Measurements from ENCODE around the gene MRS2. TPM values are rescaled to one million over a fixed set of nuclear protein-coding genes. Genes with fewer than 3 reads are reported as not detected.
"Not testable (repeated sequence)": the region's sequence is repeated elsewhere in the genome, so short reads cannot be mapped to it uniquely, and the experiment has no call there.

The MRS2 gene
- total and polyA plus RNA-seq, 8 donors: 27.3 to 33.2 (median 31.7) TPM

DNA sequence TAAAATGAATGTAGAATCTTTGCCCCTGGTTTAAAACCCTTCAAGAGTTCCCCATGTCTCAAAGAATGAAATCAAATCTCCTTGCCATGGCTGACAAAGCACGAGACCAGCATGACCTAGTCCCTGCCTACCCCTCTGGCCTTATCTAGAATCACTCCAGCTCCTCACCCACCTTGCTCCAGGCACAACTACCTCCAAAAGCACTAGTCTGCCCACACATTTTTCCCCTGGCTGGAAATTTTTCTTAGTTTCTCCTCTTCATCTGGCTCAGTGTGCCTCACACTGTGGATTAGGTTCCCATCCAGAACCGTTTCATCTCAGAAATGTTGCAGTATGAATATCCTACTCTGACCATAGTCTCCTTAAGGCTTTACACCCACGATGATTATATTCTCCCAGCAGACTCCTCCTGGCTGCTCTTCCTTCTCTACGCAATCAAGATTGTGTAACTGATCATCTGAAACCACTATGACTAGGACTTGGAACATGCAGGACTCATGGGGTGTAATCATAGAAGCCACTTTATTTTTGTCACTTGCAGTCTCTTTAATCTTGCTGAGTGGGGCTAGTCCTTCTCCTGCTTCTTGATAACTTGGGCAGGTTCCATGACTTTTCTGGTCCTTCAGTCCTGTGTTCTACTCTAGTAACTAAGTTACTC lies 7.8 kb upstream of the MRS2 start:
- H3K36me3 ChIP-seq: no peaks in the 10 kb centered on the region
- peaks cover 0 to 14% of the 10 kb centered on the region in 2 donors for H3K27me3 ChIP-seq
- no peak overlapping the region for H3K4me3 ChIP-seq
- no peaks in the 10 kb centered on the region for H3K9me3 ChIP-seq
- no peak overlapping the region for H3K27ac ChIP-seq
- intact Hi-C loops (cut with DNase I): no loop called here
- H3K4me1 ChIP-seq: no peaks in the 10 kb centered on the region
- DNase-seq (no peak), ATAC-seq (peak; percentile 74)
- TF ChIP-seq, protein P1, sequence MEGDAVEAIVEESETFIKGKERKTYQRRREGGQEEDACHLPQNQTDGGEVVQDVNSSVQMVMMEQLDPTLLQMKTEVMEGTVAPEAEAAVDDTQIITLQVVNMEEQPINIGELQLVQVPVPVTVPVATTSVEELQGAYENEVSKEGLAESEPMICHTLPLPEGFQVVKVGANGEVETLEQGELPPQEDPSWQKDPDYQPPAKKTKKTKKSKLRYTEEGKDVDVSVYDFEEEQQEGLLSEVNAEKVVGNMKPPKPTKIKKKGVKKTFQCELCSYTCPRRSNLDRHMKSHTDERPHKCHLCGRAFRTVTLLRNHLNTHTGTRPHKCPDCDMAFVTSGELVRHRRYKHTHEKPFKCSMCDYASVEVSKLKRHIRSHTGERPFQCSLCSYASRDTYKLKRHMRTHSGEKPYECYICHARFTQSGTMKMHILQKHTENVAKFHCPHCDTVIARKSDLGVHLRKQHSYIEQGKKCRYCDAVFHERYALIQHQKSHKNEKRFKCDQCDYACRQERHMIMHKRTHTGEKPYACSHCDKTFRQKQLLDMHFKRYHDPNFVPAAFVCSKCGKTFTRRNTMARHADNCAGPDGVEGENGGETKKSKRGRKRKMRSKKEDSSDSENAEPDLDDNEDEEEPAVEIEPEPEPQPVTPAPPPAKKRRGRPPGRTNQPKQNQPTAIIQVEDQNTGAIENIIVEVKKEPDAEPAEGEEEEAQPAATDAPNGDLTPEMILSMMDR (IDR thresholded peaks at IDR 0.05): no peak

DNA sequence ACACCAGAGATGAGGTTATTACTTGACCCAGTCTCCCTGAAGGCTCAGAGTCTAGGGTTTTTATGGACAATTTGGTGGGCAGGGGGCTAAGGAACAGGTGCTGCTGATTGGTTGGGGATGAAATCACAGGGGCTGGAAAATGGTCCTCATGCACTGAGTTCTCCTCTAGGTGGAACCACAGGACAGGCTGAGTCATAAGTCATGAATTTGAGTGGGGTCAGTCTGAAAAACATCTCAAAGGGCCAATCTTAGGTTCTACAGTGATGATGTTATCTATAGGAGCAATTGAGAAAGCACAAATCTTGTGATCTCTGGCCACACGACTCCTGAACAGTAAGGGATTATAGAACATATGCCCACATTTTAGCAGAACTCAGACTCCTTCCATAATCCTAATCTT lies 5.9 kb upstream of the MRS2 start:
- no peaks in the 10 kb centered on the region for H3K9me3 ChIP-seq
- no peak overlapping the region for H3K4me3 ChIP-seq
- no peak for ATAC-seq
- intact Hi-C loops (cut with DNase I): no loop called here
- no peak overlapping the region for H3K27ac ChIP-seq
- no peak for DNase-seq
- H3K36me3 ChIP-seq: no peaks in the 10 kb centered on the region
- TF ChIP-seq, protein P1 (IDR thresholded peaks at IDR 0.05): no peak
- H3K4me1 ChIP-seq: no peaks in the 10 kb centered on the region
- peaks cover 0 to 24% of the 10 kb centered on the region in 2 donors for H3K27me3 ChIP-seq

DNA sequence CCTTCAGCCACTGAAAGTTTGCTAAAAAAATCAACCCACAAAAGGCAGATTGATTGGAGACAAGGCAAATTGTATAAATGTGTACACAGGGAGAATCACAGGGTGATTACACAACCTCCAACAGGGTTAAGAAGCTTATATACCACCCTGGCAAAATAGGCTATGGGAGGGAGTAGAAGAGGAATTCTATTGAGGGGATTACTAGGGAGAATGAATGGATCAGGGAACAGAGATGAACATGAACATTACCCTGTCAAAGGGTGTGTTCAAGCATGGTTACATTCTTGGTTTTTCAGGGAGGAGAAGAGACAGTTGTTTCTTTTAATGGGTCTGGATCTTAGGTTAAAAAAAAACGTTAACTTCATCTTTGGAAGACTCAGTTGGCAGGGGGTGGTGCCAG lies 5.1 kb upstream of the MRS2 start:
- intact Hi-C loops (cut with DNase I): no loop called here
- peaks cover 0 to 7% of the 10 kb centered on the region in 2 donors for H3K4me1 ChIP-seq
- H3K9me3 ChIP-seq: no peaks in the 10 kb centered on the region
- peaks cover 0 to 24% of the 10 kb centered on the region in 2 donors for H3K27me3 ChIP-seq
- H3K27ac ChIP-seq: no peak overlapping the region
- H3K36me3 ChIP-seq: no peaks in the 10 kb centered on the region
- H3K4me3 ChIP-seq: no peak overlapping the region
- ATAC-seq (no peak), DNase-seq (no peak)
- TF ChIP-seq, protein P1 (IDR thresholded peaks at IDR 0.05): no peak

DNA sequence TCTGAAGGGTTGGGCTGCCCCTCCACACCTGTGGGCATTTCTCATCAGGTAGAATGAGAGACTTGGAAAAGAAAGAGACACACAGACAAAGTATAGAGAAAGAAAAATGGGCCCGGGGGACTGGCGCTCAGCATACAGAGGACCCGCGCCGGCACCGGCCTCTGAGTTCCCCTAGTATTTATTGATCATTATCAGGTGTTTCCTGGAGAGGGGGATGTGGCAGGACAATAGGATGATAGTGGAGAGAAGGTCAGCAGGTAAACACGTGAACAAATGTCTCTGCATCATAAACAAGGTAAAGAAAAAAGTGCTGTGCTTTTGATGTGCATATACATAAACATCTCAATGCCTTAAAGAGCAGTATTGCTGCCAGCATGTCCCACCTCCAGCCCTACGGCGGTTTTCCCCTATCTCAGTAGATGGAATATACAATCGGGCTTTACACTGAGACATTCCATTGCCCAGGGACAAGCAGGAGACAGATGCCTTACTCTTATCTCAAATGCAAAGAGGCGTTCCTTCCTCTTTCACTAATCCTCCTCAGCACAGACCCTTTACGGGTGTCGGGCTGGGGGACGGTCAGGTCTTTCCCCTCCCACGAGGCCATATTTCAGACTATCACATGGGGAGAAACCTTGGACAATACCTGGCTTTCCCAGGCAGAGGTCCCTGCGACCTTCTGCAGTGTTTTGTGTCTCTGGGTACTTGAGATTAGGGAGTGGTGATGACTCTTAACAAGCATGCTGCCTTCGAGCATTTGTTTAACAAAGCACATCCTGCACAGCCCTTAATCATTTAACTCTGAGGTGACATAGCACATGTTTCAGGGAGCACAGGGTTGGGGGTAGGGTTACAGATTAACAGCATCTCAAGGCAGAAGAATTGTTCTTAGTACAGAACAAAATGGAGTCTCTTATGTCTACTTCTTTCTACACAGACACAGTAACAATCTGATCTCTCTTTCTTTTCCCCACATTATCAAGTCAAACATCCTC lies 2.4 kb upstream of the MRS2 start:
- intact Hi-C loops (cut with DNase I); H3K36me3 ChIP-seq; H3K4me3 ChIP-seq; ATAC-seq; H3K27ac ChIP-seq; DNase-seq; H3K9me3 ChIP-seq: not testable (repeated sequence)
- peaks cover 0 to 20% of the 10 kb centered on the region in 2 donors for H3K4me1 ChIP-seq
- H3K27me3 ChIP-seq: peaks cover 0 to 24% of the 10 kb centered on the region in 2 donors

DNA sequence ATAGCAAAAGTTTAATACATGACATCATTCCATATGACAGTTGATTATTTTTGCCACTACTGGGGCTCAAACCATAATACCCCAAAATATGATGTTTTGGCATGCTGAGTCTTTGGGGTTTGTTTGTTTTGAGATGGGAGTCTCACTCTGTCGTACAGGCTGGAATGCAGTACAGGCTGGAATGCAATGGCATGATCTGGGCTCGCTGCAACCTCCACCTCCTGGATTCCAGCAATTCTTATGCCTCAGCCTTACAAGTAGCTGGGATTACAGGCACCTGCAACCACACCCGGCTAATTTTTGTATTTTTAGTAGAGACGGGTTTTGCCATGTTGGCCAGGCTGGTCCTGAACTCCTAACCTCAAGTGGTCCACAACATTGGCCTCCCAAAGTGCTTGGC lies 1.3 kb upstream of the MRS2 start:
- H3K4me1 ChIP-seq: peaks cover 0 to 20% of the 10 kb centered on the region in 2 donors
- no peak overlapping the region for H3K27ac ChIP-seq
- H3K36me3 ChIP-seq: peaks cover 0 to 9% of the 10 kb centered on the region in 2 donors
- no peak overlapping the region for H3K4me3 ChIP-seq
- no peak for ATAC-seq
- H3K9me3 ChIP-seq: no peaks in the 10 kb centered on the region
- TF ChIP-seq, protein P1 (IDR thresholded peaks at IDR 0.05): no peak
- no peak for DNase-seq
- peaks cover 0 to 24% of the 10 kb centered on the region in 2 donors for H3K27me3 ChIP-seq
- intact Hi-C loops (cut with DNase I): no loop called here
